Measurements from ENCODE around the gene IFNGR2.

IFNGR2 gene

DNA sequence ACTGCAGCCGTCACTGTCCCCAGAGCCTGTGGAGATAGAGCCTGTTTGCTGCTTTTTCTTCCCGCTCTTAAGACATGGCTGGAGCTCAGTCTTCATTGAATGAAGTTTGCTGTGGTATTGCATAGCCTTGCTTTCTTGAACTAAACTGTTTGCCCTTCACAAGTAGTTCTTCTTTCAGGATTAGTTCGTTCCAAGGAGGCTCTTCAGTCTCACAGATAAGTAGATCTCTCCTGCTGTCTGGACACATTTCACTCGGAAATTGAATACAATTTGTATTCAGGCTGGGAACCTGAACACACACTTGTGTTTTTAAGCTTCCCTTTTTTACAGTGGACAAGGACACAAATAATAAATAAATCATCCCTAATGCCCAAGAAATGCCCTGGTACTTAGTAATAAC, 43.8 kb upstream of the IFNGR2 start:
- no peaks in the 10 kb centered on the region for H3K4me1 ChIP-seq (ENCODE audit: control insufficient read depth in 2 of 2, insufficient read depth in 1 of 2, low read depth in 1 of 2, low read length in 2 of 2)
- no CpG with 5 or more reads among the region's 4 CpGs for WGBS, 2 donors (ENCODE audit: extremely low coverage in 2 of 2, insufficient read length in 2 of 2, insufficient replicate concordance in 1 of 2)
- H3K4me2 ChIP-seq (ENCODE audit: insufficient read depth, low read length, poor library complexity, severe bottlenecking), result no peak overlapping the region
- H2BK5ac ChIP-seq (ENCODE audit: low read length), result no peak overlapping the region
- DNase-seq (ENCODE audit: low spot score), result no peak
- H3K4me3 ChIP-seq (ENCODE audit: low read length in 2 of 2), result no peak overlapping the region
- no peaks in the 10 kb centered on the region for H3K9me3 ChIP-seq (replicated peaks in 1 of 2; ENCODE audit: control insufficient read depth in 2 of 2, insufficient read depth in 1 of 2, low read depth in 1 of 2, low read length in 2 of 2)
- H2BK120ac ChIP-seq (ENCODE audit: low read depth, low read length), result no peak overlapping the region
- no peak overlapping the region for H2BK15ac ChIP-seq (ENCODE audit: low read length)
- peaks cover 8 to 28% of the 10 kb centered on the region in 2 donors for H3K36me3 ChIP-seq (replicated peaks in 1 of 2; ENCODE audit: control insufficient read depth in 2 of 2, insufficient read depth in 2 of 2, low read length in 2 of 2)
- no peak overlapping the region for H3K14ac ChIP-seq (ENCODE audit: low read length)
- H3K23ac ChIP-seq (ENCODE audit: low read depth, low read length, poor library complexity), result no peak overlapping the region
- no peaks in the 10 kb centered on the region for H3K27me3 ChIP-seq (ENCODE audit: control insufficient read depth in 3 of 3, insufficient read depth in 3 of 3, low read depth in 1 of 3, low read length in 3 of 3)
- H4K8ac ChIP-seq (ENCODE audit: low read depth, low read length), result no peak overlapping the region
- H2AFZ ChIP-seq (ENCODE audit: low read length), result no peak overlapping the region
- H3K18ac ChIP-seq (ENCODE audit: low read length), result no peak overlapping the region
- H4K91ac ChIP-seq (ENCODE audit: low read depth, low read length, poor library complexity), result no peak overlapping the region
- H2AK5ac ChIP-seq (ENCODE audit: low read depth, low read length), result no peak overlapping the region
- H3K4ac ChIP-seq (ENCODE audit: low read length), result no peak overlapping the region
- H2BK12ac ChIP-seq (ENCODE audit: low read length), result no peak overlapping the region
- H3K9ac ChIP-seq (ENCODE audit: low read depth, low read length, poor library complexity), result no peak overlapping the region
- H3K27ac ChIP-seq (replicated peaks; ENCODE audit: low read length), result no peak overlapping the region
- H3K79me1 ChIP-seq (ENCODE audit: low read depth, low read length), result no peaks in the 10 kb centered on the region

DNA sequence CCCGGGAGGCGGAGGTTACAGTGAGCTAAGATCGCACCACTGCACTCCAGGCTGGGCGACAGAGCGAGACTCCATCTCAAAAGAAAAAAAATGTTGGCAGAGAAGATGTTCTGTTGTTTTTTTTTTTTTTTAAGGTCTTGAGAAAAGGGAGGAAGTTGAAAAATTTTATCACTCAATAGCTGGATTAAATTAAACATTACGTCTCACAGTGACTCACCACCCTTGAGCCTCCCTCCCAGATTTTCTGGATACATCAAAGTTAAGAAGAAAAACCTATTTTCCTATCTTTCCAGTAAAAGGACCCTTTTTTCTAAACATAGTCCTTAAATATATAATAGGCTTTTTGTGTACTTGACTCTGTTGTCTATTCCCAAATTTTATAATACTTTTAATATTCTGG, 42.9 kb upstream of the IFNGR2 start:
- no peak overlapping the region for H3K27ac ChIP-seq (replicated peaks; ENCODE audit: low read length)
- peaks cover 8 to 20% of the 10 kb centered on the region in 2 donors for H3K36me3 ChIP-seq (replicated peaks in 1 of 2; ENCODE audit: control insufficient read depth in 2 of 2, insufficient read depth in 2 of 2, low read length in 2 of 2)
- WGBS, 2 donors (ENCODE audit: extremely low coverage in 2 of 2, insufficient read length in 2 of 2, insufficient replicate concordance in 1 of 2), result no CpG with 5 or more reads among the region's 6 CpGs
- H3K14ac ChIP-seq (ENCODE audit: low read length), result no peak overlapping the region
- H3K9ac ChIP-seq (ENCODE audit: low read depth, low read length, poor library complexity), result no peak overlapping the region
- no peaks in the 10 kb centered on the region for H3K27me3 ChIP-seq (ENCODE audit: control insufficient read depth in 3 of 3, insufficient read depth in 3 of 3, low read depth in 1 of 3, low read length in 3 of 3)
- H3K4me1 ChIP-seq (ENCODE audit: control insufficient read depth in 2 of 2, insufficient read depth in 1 of 2, low read depth in 1 of 2, low read length in 2 of 2), result no peaks in the 10 kb centered on the region
- no peak overlapping the region for H2BK5ac ChIP-seq (ENCODE audit: low read length)
- no peak overlapping the region for H2AFZ ChIP-seq (ENCODE audit: low read length)
- H4K8ac ChIP-seq (ENCODE audit: low read depth, low read length), result no peak overlapping the region
- no peak overlapping the region for H4K91ac ChIP-seq (ENCODE audit: low read depth, low read length, poor library complexity)
- no peak overlapping the region for H3K4ac ChIP-seq (ENCODE audit: low read length)
- no peak overlapping the region for H3K23ac ChIP-seq (ENCODE audit: low read depth, low read length, poor library complexity)
- no peak overlapping the region for H3K18ac ChIP-seq (ENCODE audit: low read length)
- H3K4me3 ChIP-seq (ENCODE audit: low read length in 2 of 2), result no peak overlapping the region
- H3K9me3 ChIP-seq (replicated peaks in 1 of 2; ENCODE audit: control insufficient read depth in 2 of 2, insufficient read depth in 1 of 2, low read depth in 1 of 2, low read length in 2 of 2), result no peaks in the 10 kb centered on the region
- no peaks in the 10 kb centered on the region for H3K79me1 ChIP-seq (ENCODE audit: low read depth, low read length)
- H2BK120ac ChIP-seq (ENCODE audit: low read depth, low read length), result no peak overlapping the region
- no peak overlapping the region for H2AK5ac ChIP-seq (ENCODE audit: low read depth, low read length)
- DNase-seq (ENCODE audit: low spot score), result no peak
- H2BK12ac ChIP-seq (ENCODE audit: low read length), result no peak overlapping the region
- H3K4me2 ChIP-seq (ENCODE audit: insufficient read depth, low read length, poor library complexity, severe bottlenecking), result no peak overlapping the region
- H2BK15ac ChIP-seq (ENCODE audit: low read length), result no peak overlapping the region

DNA sequence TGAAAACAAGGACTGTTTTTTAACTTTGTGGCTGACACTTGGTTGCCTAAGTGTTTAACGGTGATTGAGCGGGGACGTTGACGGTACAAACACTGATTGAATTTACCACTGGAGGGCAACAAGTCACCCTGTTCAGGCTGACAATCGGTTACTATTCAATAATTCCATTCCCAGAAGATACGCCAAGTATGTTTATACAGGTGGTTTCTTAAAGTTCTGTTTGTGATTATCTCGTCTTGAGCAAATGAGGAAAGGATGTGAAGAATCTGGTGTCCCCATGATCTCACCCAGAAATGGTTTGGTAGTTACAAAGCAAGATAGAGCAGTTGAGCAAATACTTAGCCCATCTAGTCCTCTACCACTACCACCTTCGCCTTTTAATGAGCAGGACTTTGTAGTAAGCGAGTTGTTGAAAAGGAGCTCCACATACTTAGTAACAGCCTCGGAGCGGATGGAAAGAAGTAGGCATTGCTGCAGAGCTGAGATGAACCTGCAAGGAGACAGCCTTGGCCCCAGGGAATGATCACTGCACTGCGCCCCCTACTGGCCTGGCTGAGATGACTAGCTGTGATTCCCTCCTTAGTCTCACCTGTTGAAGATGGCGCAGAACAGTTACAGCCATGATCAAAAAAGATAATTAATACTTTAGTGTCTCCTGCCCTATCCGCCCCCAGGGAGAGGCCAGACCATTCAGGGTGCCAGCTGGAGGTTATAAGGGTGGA, 42.2 kb upstream of the IFNGR2 start:
- no peak overlapping the region for H4K91ac ChIP-seq (ENCODE audit: low read depth, low read length, poor library complexity)
- no peak overlapping the region for H3K4me3 ChIP-seq (ENCODE audit: low read length in 2 of 2)
- H3K14ac ChIP-seq (ENCODE audit: low read length), result no peak overlapping the region
- no peak overlapping the region for H3K23ac ChIP-seq (ENCODE audit: low read depth, low read length, poor library complexity)
- WGBS, 2 donors (ENCODE audit: extremely low coverage in 2 of 2, insufficient read length in 2 of 2, insufficient replicate concordance in 1 of 2), result no CpG with 5 or more reads among the region's 14 CpGs
- H2AFZ ChIP-seq (ENCODE audit: low read length), result no peak overlapping the region
- DNase-seq (ENCODE audit: low spot score), result peak; percentile 48
- no peaks in the 10 kb centered on the region for H3K4me1 ChIP-seq (ENCODE audit: control insufficient read depth in 2 of 2, insufficient read depth in 1 of 2, low read depth in 1 of 2, low read length in 2 of 2)
- no peak overlapping the region for H2AK5ac ChIP-seq (ENCODE audit: low read depth, low read length)
- H3K79me1 ChIP-seq (ENCODE audit: low read depth, low read length), result no peaks in the 10 kb centered on the region
- no peak overlapping the region for H2BK5ac ChIP-seq (ENCODE audit: low read length)
- no peak overlapping the region for H3K4me2 ChIP-seq (ENCODE audit: insufficient read depth, low read length, poor library complexity, severe bottlenecking)
- H3K9me3 ChIP-seq (replicated peaks in 1 of 2; ENCODE audit: control insufficient read depth in 2 of 2, insufficient read depth in 1 of 2, low read depth in 1 of 2, low read length in 2 of 2), result no peaks in the 10 kb centered on the region
- no peaks in the 10 kb centered on the region for H3K27me3 ChIP-seq (ENCODE audit: control insufficient read depth in 3 of 3, insufficient read depth in 3 of 3, low read depth in 1 of 3, low read length in 3 of 3)
- no peak overlapping the region for H3K4ac ChIP-seq (ENCODE audit: low read length)
- no peak overlapping the region for H3K9ac ChIP-seq (ENCODE audit: low read depth, low read length, poor library complexity)
- H2BK120ac ChIP-seq (ENCODE audit: low read depth, low read length), result no peak overlapping the region
- H3K27ac ChIP-seq (replicated peaks; ENCODE audit: low read length), result no peak overlapping the region
- no peak overlapping the region for H4K8ac ChIP-seq (ENCODE audit: low read depth, low read length)
- no peak overlapping the region for H2BK15ac ChIP-seq (ENCODE audit: low read length)
- peaks cover 6 to 13% of the 10 kb centered on the region in 2 donors for H3K36me3 ChIP-seq (replicated peaks in 1 of 2; ENCODE audit: control insufficient read depth in 2 of 2, insufficient read depth in 2 of 2, low read length in 2 of 2)
- no peak overlapping the region for H2BK12ac ChIP-seq (ENCODE audit: low read length)
- H3K18ac ChIP-seq (ENCODE audit: low read length), result no peak overlapping the region

DNA sequence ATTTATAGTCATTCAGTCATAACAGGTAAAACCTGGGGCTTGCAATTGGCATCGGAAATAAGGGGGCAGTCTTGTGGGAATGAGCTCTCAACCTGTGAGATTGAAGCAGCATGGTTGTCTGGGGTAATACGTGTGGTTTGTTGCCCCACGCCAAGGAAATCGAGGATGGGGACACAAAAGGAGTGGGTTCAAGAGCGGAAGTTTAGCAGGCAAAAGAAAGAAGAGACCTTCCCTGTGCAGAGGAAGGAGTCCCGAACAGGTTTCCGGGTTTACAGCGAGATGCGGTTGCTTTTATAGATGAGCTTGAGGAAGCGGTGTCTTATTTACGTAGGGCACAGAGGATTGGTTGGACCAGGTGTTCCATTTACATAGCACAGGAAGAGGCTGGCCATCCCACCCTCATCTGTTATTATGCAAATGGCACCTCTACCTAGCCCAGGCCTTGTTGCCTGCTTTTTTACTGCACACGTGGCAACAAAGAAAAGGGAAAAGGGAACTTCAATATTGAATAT, 41.1 kb upstream of the IFNGR2 start:
- DNase-seq (ENCODE audit: low spot score), result no peak
- no peak overlapping the region for H3K27ac ChIP-seq (replicated peaks; ENCODE audit: low read length)
- H2AK5ac ChIP-seq (ENCODE audit: low read depth, low read length), result no peak overlapping the region
- no peak overlapping the region for H3K14ac ChIP-seq (ENCODE audit: low read length)
- no peak overlapping the region for H2BK5ac ChIP-seq (ENCODE audit: low read length)
- H4K8ac ChIP-seq (ENCODE audit: low read depth, low read length), result no peak overlapping the region
- no CpG with 5 or more reads among the region's 12 CpGs for WGBS, 2 donors (ENCODE audit: extremely low coverage in 2 of 2, insufficient read length in 2 of 2, insufficient replicate concordance in 1 of 2)
- H2BK12ac ChIP-seq (ENCODE audit: low read length), result no peak overlapping the region
- H3K79me1 ChIP-seq (ENCODE audit: low read depth, low read length), result no peaks in the 10 kb centered on the region
- H2AFZ ChIP-seq (ENCODE audit: low read length), result no peak overlapping the region
- H3K36me3 ChIP-seq (replicated peaks in 1 of 2; ENCODE audit: control insufficient read depth in 2 of 2, insufficient read depth in 2 of 2, low read length in 2 of 2), result peaks cover 1 to 2% of the 10 kb centered on the region in 2 donors
- H3K4me2 ChIP-seq (ENCODE audit: insufficient read depth, low read length, poor library complexity, severe bottlenecking), result no peak overlapping the region
- H3K9ac ChIP-seq (ENCODE audit: low read depth, low read length, poor library complexity), result no peak overlapping the region
- no peak overlapping the region for H3K4me3 ChIP-seq (ENCODE audit: low read length in 2 of 2)
- H2BK15ac ChIP-seq (ENCODE audit: low read length), result no peak overlapping the region
- H3K27me3 ChIP-seq (ENCODE audit: control insufficient read depth in 3 of 3, insufficient read depth in 3 of 3, low read depth in 1 of 3, low read length in 3 of 3), result no peaks in the 10 kb centered on the region
- H2BK120ac ChIP-seq (ENCODE audit: low read depth, low read length), result no peak overlapping the region
- H3K4ac ChIP-seq (ENCODE audit: low read length), result no peak overlapping the region
- H3K23ac ChIP-seq (ENCODE audit: low read depth, low read length, poor library complexity), result no peak overlapping the region
- H4K91ac ChIP-seq (ENCODE audit: low read depth, low read length, poor library complexity), result no peak overlapping the region
- H3K18ac ChIP-seq (ENCODE audit: low read length), result no peak overlapping the region
- peaks cover 0 to 7% of the 10 kb centered on the region in 2 donors for H3K9me3 ChIP-seq (replicated peaks in 1 of 2; ENCODE audit: control insufficient read depth in 2 of 2, insufficient read depth in 1 of 2, low read depth in 1 of 2, low read length in 2 of 2)
- no peaks in the 10 kb centered on the region for H3K4me1 ChIP-seq (ENCODE audit: control insufficient read depth in 2 of 2, insufficient read depth in 1 of 2, low read depth in 1 of 2, low read length in 2 of 2)
